Stimulated activated CD4-positive, alpha-beta T cell treated with anti-CD3 and anti-CD28 coated beads, TNF-alpha, amount 100 ng/mL, for 4 hours (primary cell): Measurements from ENCODE around the gene MPDU1.
"Not testable (repeated sequence)": the region's sequence is repeated elsewhere in the genome, so short reads cannot be mapped to it uniquely, and the experiment has no call there.

Experiments used
- DNase-seq, 3 experiments: peaks; one replicate each; pipeline ENCODE4 v3.0.0-alpha.2; 2020; ENCODE audit warnings: low read depth in 3 of 3

Gene MPDU1

DNA sequence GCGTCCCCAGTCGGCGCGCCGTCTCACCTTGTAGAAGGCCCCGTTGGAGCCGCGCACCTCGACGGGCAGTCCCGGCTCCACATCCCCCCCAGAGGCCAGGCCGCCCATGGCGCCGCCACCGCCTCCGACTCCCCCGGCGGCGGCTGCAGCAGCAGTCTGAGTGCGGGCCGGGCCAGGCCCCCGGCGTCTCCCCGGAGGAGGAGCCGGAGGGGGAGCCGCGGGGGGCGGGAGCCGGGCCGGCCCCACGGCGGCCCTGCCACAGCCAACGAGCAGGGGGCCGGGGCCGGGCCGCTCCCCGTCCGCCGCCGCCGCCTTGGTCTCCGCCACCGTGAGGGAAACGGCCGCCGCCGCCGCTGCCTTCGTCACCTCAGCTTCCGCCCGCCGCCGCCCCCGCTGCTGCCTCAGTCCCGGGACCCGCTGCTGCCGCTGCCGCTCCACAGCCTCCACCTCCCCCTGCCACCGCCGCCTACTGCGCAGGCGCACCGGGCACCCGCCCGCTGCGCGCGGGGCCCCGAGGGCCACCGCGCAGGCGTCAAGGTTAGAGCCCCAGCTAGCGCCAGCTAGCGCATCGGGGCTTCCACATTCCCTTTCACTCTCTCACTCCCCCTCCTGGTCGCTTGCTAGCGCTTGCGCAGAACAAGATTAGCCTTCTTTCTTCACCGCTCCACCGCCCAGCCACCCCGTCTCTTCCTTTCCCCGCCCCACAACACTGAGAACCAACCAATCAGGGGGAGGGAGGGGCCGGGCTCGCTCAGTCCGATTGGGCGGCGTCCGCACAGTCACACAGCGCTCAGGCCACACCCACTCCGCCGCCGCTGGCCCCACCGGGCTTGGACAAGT is 31.0 kb downstream of the MPDU1 start, which contains the start of gene FXR2:
Gene FXR2, minus strand, starts transcription at position 473 of the 840 bp plus-strand sequence. Its CDS starts 365 bp downstream, at position 108.
- DNase-seq = peak; percentile 94 to 98 (median 98)

DNA sequence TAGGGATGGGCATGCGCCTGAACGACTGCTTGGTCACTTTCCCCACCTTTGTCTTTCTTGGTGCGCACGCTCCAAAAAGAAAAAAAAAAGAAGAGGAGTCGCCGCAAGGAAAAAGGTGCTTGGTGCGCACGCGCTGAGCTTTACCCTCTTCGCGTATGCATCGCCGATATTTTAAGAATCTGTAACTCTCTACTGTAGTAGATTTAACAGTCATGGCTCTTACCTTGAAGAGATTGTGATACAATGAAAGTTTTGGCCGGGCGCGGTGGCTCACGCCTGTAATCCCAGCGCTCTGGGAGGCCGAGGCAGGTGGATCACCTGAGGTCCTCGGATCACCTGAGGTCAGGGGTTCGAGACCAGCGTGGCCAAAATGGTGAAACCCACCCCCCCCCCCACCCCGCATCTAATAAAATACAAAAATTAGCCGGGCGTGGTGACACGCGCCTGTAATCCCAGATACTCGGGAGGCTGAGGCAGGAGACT is 31.7 kb downstream of the MPDU1 start:
- DNase-seq = peak in 1 of 3 experiments; percentile 10

DNA sequence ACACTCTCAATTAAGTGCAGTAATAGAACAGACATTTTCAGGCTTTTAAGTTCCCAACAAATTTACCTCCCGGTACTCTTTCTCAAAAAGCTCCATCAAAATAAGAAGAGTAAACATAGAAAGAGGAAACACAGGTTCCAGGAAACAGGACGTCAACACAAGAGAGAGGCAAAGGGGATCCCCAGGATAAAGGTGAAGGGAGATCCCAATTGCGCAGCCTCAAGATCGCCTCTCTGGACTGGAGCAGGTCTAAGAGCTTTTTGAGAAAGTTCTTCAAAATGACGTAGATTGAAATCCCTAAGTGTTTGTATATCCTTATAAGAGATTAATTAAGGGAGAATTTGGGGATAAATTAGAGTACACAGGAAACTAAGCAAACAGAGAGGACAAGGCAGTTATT is 35.0 kb downstream of the MPDU1 start:
- no peak for DNase-seq

DNA sequence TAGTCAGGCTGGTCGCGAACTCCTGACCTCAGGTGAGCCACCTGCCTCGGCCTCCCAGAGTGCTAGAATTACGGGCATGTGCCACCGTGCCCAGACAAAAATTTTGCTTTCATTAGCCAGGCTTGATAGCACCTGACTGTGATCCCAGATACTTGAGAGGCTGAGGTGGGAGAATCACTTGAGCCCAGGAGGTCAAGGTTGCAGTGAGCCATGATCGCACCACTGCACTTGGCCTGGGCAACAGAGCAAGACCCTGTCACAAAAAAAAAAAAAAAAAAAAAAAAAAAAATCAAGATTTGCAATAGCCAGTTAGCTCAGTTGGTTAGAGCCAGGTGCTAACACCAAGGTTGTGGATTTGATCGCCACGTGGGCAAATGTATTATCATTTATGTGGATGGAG is 37.2 kb downstream of the MPDU1 start:
- DNase-seq = no peak

DNA sequence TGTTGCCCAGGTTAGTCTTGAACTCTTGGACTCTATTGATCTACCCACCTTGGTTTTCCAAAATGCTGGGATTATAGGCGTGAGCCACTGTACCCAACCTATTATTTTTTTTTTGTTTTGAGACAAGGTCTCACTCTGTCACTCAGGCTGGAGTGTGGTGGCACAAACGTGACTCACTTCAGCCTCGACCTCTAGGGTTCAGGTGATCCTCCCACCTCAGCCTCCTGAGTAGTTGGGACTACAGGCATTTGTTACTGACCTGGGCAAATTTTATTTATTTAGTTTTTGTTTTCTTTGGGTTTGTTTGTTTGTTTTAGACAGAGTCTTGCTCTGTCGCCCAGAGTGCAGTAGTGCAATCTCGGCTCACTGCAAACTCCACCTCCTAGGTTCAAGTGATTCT is 40.0 kb downstream of the MPDU1 start:
- no peak for DNase-seq

DNA sequence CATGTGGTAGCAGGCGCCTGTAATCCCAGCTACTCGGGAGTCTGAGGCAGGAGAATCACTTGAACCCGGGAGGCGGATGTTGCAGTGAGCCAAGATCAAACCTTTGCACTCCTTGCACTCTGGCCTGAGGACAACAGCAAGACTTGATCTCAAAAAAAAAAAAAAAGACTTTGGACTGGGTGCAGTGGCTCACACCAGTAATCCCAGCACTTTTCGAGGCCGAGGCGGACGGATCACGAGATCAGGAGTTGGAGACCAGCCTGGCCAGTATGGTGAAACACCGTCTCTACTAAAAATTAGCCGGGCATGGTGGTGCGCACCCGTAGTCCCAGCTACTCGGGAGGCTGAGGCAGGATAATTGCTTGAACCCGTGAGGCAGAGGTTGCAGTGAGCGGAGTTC is 42.1 kb downstream of the MPDU1 start:
- not testable (repeated sequence) for DNase-seq

DNA sequence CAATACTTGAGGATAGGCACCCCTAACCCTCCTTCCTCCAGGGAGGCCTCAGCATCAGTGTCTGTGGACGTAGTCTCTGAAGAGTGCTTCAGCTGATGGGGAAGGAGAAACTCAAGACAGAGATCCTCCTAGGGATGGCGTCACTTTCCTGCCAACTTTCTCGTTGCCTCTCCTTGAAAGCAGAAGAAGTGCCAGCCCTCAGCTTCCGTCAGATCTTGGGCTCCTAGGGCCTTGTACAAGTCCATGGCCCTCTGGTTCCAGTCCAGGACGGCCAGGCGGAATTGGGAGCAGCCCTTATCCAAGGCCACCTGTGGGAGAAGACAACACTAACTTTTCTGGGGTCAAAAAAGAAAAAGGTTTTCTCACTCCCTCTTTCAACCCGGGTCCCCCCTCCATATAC is 42.7 kb downstream of the MPDU1 start:
- DNase-seq = no peak

DNA sequence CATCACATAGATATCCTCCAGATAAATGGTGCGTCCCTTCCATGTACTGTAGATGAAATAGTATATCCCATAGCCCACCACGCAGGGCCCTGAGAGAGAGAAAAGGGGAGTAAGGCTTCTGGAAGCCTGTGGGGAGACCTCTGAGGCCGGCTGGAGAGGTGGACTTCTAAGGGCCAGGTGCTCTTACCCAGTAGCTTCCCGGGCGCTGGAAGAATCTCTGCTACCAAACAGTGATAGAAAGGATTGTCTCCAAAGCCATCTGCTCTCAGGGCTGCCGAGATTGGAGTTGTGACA is 43.3 kb downstream of the MPDU1 start:
- no peak for DNase-seq

DNA sequence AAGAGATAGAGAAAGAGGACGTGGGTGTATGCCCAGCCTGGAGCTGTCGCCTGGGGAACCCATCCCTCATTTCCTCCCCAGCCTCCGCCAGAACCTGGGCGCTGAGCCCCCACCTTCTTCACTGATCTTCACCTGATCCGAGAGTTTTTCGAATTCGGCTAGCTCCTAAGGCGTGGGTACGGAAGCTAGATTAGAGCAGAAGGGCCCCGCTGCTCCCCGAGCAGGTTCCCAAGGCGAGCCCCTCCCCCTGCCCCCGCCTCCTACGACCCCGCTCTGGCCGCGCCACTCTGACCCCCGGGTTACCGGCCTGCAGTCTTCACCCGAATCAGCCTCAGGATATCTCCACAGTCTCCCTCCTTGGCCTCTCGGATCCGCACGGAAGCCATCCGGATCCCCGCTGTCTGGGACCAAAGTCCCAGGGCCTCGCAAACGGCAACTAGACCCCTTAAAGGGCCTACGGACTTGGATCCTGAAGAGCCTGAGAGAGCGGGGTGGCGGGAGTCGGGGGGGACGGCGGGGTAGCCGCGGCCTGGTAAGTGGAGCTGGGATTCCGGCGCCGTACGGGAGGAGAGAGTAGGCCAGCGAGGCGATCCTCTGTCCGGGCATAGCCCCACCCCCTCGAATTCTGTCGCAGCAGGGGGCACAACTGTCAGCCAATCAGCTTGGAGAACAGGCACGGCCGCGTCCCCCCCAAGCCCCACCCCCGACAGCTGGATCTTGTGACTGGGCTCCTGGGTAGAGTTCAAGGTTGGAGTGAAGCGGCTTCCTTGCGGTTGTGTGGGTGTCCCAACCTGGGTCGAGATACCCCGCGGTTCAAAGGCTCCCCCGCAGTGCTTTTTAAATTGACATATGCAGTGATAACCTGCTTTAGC is 43.8 kb downstream of the MPDU1 start, which contains the start of gene SAT2:
Gene SAT2, minus strand, starts transcription at position 572 of the 872 bp plus-strand sequence. Its CDS starts 186 bp downstream, at position 386.
- DNase-seq = peak; percentile 58 to 81 (median 76)

DNA sequence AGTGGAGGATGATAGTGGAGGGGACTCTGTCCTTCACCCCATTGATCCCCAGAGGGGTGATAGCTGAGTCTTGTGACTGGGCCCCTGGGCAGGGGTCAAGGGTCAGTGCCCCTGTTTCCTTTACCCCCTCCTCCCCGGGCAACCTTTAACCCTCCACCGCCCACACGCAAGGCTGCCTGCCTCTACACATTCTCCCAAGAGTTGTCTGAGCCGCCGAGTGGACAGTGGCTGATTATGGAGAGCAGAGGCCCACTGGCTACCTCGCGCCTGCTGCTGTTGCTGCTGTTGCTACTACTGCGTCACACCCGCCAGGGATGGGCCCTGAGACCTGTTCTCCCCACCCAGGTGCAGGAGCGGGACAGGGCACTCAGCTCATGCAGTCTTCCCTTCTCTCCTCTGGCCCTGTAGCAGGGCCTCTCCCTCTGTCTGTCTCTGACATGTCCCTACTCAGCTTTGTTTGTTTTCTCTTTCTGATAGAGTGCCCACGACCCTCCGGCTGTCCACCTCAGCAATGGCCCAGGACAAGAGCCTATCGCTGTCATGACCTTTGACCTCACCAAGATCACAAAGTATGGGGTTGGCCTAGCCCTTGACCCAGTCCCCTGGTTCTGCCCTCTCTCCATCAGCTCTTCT is 46.4 kb downstream of the MPDU1 start, which contains the start of gene SHBG:
Gene SHBG, plus strand, starts transcription at position 197 of the 633 bp plus-strand sequence. Its CDS starts 38 bp downstream, at position 235.
- DNase-seq = no peak

DNA sequence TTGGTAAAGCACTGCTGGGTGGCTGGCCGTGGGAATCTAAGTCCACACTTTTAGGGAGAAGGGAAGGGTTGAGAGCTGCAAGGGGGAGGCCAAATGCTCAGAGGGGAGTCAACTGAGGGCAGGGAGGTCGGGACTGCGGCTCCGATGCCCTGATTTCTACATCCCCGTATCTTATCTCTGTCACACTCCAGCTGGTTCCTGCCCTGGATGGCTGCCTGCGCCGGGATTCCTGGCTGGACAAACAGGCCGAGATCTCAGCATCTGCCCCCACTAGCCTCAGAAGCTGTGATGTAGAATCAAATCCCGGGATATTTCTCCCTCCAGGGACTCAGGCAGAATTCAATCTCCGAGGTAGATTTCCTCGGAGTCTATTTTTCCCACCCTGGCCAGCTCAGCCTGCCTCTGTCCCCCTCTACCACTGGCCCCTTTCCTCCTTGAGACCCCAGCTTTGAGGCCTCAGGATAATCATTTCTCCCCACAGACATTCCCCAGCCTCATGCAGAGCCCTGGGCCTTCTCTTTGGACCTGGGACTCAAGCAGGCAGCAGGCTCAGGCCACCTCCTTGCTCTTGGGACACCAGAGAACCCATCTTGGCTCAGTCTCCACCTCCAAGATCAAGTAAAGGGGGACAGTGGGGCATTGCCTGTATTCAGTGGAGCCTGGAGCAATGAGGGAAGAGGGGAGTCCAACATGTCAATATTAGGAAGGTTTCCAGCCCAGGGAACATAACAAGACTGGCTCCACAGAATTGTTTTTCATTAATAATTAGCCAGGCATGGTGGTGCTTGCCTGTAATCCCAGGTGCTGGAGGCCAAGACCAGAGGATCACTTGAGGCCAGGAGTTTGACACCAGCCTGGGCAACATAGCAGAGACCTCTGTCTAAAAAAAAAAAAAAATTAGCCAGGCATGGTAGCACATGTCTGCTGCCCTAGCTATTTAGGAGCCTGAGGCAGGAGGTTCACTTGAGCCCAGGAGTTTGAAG is 48.0 kb downstream of the MPDU1 start:
- no peak for DNase-seq

DNA sequence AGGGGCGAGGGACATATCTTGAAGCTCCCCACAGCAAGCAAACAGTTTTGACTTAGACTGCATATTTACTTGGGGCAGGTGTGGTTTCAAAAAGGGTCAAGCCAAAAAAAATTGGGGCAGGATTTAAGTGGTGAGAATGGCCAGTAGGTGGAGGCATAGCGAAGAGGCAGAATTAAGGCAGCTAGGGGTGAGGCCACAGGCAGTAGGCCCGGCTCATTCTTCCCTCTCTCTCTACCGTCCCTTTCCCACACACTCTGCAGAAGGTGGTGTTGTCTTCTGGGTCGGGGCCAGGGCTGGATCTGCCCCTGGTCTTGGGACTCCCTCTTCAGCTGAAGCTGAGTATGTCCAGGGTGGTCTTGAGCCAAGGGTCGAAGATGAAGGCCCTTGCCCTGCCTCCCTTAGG is 48.8 kb downstream of the MPDU1 start:
- DNase-seq = no peak

DNA sequence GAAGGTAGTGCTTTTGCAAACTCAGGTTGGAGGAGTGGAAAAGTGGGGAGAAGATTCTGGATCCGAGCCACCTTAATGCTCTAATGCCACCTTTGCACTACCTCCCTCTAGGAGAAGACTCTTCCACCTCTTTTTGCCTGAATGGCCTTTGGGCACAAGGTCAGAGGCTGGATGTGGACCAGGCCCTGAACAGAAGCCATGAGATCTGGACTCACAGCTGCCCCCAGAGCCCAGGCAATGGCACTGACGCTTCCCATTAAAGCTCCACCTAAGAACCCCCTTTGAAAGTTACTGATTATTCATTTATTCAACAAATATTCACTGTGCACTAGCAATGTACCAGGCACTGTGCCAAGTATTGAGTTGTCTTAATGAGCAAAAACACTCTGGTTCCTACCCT is 49.4 kb downstream of the MPDU1 start:
- no peak for DNase-seq

DNA sequence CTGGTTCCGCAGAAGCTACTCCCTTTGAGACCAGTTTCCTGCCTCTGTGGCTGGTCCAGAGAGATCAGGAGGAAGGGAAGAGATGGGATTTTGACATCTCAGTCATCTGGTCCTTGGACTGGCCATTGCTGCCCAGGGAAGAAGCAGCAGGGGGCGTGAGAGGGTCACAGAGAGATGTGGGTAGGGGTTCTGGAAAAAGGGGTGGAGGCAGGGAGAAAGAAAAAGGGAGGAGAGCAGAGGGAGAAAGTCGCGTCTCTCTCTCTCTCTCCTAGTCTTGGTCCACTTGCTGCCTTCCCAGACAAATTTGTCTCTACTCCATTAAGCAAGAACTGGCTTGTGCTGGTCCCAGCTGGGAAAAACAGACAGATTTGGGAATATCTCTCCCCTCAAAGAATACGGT is 50.7 kb downstream of the MPDU1 start:
- DNase-seq = no peak

DNA sequence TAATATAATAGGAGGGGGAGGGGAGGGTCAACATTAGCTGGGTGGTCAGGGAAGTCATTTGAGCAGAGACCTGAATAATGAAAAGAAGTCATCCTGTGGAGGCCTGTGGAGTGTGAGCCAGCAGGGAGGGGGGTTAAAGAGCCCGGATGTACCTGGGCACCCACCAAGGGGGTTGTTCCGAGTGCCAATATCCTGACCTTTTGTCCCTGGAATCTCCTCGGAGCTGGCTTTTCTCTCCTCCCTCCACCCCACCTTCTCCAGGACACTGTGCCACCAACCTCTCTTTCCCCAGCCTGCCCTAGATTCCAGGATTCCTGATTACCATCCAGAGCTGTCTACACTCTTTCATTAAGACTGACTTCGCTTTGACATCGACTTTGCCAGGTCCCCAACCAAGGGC is 52.5 kb downstream of the MPDU1 start:
- DNase-seq = no peak
